LNCAP (cell line): ENCODE results near the gene CAMTA1.

Experiments used
- TF ChIP-seq, protein P1 (sequence below): fragments of 450-650 bp; IDR thresholded peaks from 2 replicates; pipeline ENCODE4 v1.5.1; 2017; ENCODE audit warnings: mild to moderate bottlenecking

Gene CAMTA1

DNA sequence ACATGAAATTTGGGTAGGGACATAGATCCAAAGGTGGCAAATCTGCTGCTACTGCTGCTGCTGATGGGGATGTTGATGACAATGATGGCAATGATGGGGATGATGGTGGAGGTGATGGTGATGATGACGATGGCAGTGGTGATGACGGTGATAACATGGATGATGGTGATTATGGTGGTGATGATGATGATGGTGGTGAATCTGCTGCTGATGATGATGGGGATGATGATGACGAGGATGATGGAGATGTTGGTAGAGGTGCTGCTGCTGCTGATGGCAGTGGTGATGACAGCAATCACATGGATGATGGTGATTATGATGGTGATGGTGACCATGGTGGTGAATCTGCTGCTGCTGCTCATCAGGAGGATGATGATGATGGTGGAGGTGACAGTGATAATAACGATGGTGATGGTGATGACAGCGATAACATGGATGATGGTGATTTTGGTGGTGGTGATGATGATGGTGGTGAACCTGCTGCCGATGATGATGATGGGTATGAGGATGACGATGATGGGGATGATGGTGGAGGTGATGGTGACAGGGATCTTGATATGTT, 644.9 kb downstream of the CAMTA1 start:
- TF ChIP-seq, protein P1, sequence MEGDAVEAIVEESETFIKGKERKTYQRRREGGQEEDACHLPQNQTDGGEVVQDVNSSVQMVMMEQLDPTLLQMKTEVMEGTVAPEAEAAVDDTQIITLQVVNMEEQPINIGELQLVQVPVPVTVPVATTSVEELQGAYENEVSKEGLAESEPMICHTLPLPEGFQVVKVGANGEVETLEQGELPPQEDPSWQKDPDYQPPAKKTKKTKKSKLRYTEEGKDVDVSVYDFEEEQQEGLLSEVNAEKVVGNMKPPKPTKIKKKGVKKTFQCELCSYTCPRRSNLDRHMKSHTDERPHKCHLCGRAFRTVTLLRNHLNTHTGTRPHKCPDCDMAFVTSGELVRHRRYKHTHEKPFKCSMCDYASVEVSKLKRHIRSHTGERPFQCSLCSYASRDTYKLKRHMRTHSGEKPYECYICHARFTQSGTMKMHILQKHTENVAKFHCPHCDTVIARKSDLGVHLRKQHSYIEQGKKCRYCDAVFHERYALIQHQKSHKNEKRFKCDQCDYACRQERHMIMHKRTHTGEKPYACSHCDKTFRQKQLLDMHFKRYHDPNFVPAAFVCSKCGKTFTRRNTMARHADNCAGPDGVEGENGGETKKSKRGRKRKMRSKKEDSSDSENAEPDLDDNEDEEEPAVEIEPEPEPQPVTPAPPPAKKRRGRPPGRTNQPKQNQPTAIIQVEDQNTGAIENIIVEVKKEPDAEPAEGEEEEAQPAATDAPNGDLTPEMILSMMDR = no peak

DNA sequence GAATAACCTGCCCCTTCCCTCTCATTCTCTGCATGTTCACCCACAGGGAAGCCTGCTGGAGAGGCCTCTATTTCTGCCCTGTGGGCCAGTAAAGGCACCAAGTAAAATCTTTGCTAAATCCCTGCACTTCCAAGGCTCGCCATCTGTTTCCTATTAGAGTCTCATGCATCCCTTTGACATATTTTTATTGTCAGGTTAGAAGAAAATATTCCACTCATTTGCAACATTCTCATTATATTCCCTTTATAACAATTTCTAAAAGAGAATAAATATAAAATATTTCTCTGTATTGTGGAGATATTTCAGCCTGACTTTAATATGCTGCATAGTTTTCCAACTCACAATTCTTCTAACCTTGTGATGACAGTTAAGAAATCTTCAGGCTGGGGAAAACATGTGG, 645.4 kb downstream of the CAMTA1 start:
- TF ChIP-seq, protein P1 = no peak

DNA sequence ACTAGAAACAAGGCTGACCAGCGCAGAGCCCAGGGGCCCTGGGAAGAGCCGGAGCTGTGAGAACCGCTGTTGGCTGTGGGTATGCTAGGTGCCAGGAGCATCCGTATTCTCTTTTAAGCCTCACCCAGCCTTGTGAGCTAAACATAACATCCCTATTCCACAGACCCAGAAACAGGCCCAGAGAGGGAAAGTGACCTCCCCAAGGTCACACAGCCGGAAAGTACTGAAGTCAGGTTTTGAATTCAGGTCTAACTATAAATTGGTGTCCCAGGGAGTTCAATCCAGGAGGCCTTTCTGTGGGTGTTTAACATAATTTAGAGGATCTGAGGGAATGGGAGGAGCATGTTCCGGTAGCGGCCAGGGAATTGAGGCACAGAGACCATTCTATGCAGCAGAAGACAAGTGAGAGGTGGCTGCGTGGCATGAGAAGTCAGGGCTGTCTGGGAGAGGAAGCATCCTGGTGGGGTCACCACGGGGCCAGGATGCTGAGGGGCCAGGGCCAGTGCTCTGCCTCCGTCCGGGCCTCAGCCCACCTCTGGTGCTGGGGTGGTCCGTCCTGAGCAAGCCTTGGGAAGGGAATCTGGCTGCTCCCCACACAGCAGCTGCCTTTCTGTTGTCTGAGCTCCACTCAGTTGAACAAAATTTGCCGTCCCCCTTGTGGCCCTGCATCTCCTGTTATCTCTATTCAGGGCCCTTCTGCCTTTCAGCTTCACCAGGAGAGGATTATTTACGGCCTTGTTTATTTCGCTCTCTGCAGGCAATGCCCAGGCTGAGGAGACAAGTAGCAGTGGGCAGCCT, 647.0 kb downstream of the CAMTA1 start:
- TF ChIP-seq, protein P1 = no peak

DNA sequence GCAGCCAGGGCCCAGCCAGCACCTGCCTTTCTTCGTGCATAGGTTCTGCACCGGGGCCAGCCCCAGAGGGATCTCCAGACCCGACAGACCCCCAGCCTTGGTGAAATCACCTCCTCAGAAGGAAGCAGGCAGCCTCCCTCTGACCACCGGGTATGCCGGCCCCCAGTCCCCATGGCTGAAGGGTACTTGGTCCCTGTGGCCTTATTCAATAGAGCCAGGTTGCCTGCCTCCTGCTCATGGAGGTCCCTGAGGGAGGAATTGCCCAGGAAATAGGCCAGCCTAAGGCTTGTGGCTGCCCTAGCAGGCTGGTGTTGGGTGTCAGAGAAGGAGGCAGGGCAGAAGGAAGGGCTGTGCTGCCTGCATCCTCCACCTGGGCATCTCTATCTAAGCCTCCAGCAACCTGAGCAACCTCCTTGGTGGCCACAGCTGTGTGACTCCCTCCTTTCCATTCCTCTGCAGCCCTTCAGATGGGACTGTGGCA, 647.7 kb downstream of the CAMTA1 start:
- TF ChIP-seq, protein P1 = no peak

DNA sequence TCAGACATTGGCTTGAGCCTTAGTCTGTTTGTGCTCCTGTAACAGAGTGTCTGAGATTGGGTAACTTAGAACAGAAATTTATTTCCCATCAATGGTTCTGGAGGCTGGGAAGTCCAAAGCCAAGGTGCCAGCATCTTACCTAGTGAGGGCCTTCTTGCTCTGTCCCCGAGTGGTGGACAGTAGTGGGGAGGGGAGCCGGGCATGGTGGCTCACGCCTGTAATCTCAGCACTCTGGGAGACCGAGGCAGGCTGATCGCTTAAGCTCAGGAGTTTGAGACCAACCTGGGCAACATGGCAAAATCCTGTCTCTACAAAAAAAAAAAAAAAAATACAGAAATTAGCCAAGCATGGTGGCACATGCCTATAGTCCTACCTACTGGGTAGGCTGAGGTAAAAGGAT, 649.3 kb downstream of the CAMTA1 start:
- TF ChIP-seq, protein P1 = no peak

DNA sequence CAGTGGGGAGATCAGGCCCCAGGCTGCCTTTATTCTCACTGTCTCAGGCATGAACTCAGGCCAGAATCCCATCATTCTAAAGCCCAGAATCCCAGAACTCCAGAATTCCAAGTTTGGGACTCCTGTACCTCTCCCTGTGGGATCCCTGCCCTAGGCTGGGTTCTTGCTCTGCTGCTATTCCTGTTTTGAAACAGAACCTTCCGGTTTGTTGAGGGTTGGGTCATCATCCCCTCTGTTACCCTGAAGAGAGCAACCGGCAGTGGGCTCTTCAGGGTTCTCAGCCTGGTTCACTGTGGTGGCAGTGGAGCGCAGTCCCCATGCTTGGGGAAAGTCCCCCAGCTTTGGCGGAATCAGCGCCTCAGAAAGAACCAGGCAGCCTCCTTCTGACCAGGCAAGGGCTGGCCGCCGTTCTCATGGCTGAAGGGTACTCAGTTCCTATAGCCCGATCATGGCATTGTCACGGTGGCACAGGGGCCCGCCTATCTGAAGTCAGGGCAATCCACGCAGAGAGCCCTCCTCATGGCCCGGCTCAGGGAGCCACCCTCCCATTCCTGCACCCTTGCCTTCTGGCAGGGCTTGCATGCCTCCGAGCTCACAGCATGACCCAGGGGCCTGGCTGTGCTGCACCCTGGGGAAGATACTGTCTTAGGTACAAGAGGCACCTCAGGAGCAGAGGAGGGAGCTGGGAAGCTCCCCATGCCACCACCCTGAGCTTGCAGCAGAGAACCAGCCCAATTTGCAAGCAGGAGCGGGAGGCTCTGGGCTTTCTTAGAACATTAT, 650.2 kb downstream of the CAMTA1 start:
- TF ChIP-seq, protein P1 = no peak
